ENCODE data around the gene CCDC50.

The CCDC50 gene

DNA sequence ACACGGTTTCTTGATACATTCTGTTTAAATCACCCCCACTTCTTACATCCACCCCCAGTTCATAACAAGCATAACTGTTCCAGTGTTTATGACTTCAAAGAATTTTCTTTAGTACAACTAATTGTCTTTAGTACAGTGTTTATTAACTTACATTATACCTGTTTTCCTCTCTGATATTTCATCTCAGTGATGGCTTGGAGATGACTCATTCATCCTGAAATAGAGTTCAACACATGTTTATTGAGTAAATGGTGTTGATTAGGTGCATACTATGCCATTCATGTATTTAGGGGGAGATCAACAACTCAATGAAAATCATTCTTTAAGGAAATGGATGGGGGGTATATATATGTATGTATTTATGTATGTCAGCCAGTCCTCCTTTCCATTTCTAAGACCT lies 22.8 kb downstream of the CCDC50 start:
- no peak for DNase-seq

DNA sequence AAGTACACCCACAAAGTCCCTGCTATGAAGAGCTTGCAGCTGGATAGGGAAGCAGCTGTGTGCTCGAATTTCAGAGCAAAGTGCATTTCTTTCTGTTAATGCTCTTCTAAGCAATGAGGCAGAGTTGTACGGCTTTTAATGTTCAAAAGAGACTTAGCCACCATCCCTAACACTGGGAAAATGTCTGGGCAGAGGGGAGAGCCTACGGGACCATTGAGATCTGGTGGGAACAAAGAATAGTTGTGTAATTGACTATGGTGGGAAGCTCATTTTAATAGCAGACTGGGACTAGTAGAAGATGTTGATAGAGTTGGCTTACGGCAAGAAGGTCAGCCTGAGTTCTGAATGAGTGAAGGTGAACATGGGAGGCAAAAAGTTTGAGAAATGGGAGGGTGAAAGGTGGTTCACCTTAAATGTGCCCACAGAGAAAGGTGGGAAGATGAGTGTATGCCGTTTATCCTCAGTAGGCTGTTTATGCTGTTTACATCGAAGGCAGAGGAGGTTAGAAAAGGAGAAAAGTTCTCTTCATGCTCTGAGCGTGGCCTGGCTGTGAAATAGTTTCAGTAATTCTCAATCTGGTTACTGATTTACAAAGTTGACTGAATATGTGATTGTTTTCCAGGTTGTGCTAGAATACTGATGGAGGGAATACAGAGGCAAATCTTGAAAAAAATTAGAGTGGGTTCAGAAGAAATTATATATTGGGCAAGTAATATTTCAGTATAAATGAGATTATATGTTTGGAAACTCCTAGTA lies 24.0 kb downstream of the CCDC50 start:
- DNase-seq, result no peak

DNA sequence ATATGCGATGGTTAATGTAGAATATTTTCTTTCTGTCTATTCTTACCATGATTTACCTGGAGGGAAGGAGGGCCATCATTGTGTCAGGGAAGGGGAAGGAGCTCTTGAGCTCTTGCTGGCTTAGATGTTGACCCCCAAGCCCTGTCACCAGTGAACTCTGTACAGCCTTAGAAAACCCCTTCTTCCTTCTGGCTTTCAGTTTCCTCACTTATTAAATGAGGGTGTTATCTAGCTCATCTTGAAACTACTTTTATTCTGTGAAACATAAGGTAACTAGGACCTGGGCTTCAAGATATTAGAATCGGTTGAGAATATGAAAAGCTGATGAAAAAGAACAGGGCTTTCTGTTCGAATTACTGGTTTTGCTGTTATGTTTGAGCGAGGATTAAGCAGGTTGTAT lies 26.2 kb downstream of the CCDC50 start:
- no peak for DNase-seq

DNA sequence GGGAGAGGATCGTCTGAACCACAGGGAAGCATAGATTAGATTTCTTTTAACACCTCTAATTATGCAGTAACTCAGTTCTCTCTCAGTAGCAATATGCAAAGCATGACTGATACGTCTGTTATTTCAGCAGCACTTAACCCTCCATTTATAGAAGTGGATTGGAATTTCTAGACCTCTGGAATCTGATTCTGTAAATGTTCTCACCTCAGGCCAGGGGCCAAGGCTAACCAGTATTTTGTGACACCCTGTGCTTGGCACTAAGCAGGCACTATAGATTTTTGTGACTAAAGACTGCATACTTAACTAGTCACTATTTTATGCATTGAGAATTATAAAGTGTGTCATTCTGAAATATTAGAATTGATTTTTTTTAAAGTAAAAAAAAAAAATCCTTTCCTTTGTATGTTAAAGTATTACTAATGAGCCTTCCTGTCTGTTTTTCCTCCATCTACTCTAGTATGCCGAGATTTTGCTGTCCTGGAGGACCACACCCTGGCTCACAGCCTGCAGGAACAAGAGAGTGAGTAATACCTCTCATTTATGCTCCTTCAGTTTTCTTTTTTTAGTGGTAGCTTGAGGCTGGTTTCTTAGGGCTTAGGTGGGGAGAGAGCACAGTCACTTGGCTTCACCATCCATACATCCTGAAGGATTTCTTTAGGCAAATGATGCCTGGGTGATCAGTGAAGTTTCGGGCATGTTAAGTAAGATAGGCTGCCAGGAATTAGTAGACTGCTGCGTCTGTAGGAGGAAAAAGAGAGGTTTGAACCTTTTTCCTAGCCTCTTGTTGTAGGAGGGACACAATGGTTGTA lies 27.6 kb downstream of the CCDC50 start:
- peak in 1 of 2 experiments; percentile 37 for DNase-seq

DNA sequence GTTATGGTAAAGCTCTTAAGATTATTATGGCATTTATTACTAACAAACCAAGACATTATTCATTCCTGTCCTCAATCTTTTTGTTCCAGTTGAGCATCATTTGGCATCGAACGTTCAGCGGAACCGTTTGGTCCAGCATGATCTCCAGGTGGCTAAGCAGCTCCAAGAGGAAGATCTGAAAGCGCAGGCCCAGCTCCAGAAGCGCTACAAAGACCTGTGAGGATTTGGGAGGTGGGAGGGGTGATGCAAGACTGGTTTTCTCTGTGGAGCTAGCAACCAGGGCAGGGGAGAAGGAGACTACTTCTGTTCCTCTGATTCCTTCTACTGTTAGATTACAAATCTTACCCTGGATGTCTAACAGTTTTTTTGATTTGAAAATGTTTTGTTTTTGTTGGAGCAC lies 28.7 kb downstream of the CCDC50 start:
- DNase-seq, result no peak

DNA sequence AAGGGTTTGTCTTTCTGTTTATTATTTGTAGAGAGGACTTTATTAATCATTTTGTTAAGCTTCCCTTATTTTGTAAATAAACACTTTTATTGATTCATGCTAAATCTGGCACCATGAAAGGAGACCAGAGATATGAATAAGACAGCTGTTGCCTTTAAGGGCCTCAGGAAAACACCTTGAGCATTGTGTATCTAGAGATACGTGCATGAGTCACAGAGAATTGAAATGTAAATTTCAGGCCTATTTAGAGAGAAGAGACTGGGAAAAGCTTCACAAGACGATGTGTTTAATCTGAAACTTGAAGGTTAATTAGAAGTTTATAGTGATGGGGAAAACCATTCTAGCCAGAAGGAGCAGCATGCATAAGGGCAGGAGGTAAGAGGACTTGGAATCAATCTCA lies 29.7 kb downstream of the CCDC50 start:
- DNase-seq, result no peak

DNA sequence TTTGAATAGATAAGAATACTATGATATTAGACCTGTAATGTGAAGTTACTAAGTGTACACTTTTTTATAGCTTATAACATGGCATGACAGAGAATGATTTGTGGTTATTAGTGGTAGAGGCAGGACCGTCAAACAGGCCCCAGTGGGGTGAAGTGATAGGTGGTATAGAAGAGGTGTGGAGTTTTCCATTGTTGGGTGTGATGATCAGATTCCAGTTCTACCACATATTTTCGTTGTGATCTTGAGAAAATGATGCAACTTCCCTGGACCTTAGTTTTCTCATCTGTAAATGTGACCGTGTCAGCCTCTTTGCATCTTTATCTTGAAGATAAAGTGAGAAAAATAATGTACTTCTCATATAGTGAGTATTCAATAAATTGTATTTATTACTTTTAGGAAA lies 31.4 kb downstream of the CCDC50 start:
- DNase-seq, result no peak

DNA sequence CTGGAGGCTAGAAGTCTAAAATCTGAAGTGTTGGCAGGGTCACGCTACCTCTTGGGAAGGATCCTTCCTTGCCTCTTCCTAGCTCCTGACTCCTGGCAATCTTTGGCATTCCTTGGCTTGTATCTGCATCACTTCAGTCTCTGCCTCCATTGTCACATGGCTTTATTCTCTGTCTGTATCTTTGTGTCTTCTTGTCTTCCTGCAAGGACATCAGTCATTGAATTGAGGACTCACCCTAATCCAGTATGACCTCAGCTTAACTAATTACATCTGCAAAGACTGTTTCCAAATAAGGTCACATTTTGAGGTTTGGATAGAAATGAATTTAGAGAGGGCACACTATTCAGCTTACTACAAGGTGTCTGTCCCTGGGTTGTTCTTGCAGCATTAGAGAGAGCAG lies 32.3 kb downstream of the CCDC50 start:
- DNase-seq, result no peak

DNA sequence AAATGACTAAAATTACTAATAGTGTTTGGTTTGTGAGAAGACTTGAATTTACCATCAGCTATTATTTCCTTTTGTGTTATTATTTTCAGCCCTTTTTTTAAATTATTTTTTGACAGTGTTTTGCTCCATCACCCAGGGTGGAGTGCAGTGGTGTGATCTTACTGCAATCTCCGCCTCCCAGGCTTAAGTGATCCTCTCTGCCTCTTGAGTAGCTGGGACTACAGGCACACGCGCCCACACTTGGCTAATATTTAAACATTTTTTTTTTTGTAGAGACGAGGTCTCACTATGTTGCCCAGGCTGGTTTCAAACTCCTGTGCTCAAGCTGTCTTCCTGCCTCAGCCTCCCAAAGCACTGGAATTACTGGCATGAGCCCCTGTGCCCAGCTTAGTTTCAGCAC lies 32.8 kb downstream of the CCDC50 start:
- no peak for DNase-seq

DNA sequence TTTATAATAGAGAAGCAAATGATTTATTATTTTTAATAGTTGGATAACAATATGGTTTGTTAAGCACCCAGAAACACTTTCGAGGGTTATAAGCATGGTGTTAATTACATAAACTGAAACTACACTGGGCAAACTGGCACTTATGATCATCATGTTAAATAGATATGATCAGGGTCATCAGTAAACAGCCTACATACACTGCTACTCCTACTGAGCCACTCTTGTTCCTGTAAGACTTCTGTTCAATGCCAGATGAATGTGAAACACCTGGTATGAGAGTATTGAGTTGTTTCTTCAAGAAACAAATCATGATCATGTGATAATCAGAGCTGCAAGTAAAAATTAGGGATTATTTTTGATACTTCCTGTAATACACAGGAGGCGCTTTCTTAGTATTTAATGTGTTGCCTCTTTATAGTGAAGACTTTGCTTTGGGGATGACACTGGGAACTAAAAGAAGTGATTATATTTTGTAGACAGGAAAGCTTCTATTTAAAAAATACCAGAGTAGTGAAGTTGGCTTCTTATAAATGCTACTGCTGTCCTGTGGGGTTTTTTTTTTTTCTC lies 33.4 kb downstream of the CCDC50 start:
- DNase-seq, result no peak

DNA sequence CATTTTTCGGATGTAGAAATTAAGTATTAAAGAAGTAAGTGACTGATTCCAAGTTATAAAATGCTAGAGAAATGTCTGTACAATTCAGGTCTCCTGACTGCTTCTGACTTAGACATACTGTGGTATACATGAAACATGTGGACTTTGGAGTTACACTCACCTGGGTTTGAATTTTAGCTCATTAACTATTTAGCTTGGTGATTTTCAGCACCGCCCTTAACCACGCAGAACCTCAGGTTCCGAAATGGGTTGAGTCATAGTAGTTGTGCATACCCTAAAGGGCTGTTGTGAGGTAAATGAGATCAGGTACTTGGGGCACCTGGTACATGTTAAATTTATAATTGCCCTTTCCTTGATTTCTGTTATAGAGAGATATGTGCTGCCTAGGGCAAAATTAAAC lies 34.0 kb downstream of the CCDC50 start:
- DNase-seq, result no peak

DNA sequence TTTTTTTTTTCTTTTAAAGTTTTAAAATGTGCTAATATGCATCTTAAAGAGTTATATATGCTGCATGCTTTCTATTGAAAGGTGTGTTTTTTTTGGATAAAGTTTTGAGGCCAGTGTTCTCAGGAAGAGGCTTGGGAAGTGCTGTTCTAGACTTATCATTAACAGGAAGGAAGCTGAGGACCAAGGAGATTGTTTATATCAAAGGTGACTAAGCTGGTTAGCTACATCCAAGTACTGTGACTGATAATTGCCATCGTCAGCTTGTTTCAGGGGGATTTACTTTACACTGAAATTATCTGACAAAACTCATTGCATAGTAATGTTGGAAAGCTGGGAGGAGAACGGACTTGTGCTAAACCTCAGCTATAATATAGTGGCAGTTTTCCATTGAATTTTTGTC lies 37.5 kb downstream of the CCDC50 start:
- DNase-seq, result no peak

DNA sequence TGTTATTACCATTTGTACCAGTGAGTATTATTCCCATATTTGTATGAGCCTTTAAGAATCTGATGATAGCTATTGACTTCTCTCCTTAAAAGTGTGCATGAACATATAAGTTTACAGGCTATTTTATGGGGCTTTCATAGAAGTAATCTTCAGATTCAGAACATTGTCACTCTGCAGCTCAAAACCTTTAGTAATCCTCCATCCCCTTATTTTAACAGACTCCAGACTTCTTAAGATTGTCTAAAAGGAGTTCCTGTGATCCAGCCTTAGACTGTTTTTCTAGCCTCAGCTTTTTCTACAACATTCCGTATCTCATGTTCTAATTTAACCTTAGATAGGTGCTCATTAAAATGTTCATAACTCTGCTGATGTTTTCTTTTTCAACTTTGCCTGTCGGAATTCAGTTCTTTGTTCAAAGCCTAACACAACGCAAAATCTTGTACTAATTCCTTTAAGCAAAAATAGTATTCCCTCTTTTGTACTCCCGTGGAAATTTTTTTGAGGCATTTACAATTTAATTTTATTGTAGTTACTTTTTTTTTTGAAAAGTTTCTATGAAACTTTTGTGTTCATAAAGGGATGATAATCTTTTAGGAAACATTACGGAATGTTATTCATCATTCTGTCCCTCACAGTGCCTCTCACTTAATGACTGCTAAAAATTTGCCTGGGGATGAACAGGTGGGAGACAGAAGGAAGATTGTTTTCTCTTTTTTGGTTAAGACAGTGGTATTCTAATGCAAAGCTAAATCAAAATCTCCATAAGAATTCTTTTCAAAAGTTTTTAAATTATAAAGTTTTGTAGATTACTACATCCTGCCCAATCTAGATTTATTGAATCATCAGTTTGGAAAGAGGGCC lies 39.8 kb downstream of the CCDC50 start:
- DNase-seq, result no peak

DNA sequence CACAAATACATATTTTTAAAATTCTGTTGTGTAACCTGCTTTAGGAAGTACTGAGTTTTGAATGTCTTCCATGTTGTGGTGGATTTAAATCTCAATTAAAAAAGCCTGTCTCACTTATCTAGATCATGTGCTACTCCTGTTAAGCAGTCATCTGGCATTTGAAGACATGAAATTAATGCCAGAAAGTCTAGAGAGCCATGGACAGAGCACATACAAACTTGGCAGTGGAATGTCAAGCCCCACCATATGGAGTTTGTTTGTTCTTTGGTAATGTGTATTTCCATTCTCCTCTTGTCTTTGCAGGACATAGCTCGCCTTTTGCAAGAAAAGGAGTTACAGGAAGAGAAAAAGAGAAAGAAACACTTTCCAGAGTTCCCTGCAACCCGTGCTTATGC lies 40.4 kb downstream of the CCDC50 start:
- no peak for DNase-seq

DNA sequence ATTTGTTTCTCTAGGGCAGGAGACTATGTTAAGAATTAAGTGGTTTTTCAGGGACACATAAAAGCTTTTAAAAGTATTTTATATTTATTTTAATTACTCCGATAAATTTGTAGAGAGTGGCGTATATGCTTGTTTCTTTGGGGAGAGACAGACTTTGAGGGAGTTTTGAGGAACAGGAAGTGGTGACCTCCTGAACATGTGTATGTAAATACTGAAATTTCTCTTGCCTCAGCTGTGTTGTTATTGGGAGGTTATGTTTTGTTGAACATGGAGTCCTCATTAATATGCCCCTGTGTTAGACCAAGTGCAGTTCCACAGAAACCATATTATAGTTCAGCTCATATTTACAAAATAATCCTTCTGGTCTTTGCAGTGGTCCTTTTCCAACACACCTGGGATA lies 42.9 kb downstream of the CCDC50 start:
- no peak for DNase-seq

DNA sequence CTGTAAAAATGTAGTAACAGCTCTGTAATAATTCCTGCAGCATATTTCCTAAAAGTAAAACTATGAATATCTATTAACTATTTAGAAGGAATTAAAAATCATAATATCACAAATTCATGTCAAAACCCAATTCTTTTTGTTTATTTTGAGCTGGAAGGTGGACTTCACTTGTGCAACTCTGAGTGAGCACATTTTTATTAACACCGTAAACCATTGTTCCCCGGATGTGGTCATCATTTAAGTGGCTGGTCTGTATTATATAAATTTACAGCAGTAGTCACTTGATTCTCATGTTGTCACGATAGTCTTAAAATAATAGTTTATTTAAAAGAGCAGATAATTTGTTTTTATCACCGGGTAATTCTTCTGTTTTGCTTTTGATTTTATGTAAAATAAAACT lies 44.1 kb downstream of the CCDC50 start:
- DNase-seq, result no peak

DNA sequence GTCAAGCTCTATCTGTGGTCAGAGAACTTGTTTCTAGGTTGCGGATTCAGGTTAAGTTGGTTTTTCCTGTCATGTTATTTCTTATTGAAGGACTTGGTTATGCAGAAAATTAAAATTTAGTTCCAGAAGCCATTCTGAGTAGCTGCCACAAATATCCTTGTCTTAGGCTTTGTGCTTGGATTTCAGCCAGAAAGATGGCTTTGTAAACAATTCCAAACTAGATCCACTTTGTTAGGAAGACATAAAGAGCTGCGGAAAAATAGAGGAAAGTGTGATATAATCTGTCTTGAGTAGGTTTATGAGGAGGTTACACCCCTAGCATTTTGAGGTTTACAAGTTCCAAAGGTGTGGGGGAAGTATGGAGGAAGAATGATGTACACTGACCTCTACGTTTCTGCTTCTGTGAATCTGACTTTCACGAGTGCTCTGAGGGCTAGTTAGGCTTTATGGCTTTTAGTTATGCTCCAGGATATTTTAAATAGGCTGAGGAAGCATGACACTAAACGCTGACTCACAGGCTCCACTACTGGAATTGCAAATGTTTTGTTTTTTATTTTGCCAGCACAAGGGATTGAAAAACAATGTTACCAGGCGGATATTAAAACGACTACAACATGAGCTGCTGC lies 47.4 kb downstream of the CCDC50 start:
- peak in 1 of 2 experiments; percentile 27 for DNase-seq

DNA sequence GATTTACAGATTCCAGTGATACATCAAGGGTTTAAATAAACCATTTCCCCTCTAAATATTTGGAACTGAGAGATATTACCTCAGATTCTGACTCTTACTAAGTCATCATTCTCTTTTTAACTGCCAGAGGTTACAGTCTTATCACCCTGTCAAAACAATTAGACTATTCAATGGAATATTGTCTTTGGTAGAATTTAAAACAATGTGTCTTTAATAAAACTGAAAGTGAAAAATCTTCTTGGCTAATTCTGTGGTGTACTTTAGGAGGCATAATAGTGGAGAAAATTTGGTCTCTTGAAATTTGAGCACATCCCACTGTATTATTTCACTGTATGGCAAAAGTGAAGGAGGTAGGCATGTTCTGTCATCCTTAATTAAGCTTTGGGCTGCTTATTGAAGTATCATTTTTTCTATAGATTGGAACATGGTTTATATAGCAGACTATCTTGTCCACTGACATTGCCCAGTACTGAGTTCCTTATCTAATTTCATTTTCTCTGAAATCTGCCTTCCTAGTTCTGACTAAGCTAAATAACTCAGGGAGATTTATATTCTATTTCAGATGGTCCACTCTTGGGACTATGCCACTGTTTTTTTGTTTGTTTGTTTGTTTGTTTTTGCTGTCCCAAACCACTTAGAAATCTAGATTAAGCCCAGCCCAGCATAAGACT lies 49.1 kb downstream of the CCDC50 start:
- DNase-seq, result no peak

DNA sequence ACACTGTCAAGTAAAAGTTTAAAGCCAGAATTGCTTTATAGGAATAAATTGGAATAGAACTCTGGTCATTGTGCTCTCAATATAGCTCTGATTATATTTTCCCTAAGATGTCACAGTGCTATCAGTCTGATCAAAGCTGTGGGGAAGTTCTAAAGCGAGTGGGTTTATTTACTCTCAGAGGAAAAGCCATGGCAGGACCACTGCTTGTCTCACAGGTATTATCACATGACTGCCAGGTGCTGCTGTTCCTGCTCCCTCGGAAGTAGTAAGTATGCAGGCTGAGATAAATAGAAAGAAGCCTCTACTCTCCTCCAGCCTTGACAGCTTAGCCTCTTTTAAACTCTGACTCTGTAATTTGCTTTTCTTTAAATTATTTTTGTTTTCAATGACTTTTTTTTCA lies 50.3 kb downstream of the CCDC50 start:
- DNase-seq, result no peak

DNA sequence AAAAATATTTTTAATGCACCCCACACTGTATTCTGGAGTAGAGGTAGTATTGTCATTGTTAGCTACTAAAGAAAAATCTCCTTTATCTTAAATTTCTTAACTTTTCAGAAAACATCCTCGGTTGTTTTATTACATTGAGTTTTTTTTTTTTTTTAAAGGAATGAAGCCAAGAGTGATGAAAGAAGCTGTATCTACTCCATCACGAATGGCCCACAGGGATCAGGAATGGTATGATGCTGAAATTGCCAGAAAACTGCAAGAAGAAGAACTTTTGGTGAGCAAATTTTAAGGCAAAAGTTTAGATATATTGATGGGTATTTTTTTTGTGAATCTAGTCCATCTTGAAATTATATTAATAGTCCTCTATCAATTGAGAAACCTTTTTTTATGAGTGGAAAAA lies 50.8 kb downstream of the CCDC50 start:
- no peak for DNase-seq

DNA sequence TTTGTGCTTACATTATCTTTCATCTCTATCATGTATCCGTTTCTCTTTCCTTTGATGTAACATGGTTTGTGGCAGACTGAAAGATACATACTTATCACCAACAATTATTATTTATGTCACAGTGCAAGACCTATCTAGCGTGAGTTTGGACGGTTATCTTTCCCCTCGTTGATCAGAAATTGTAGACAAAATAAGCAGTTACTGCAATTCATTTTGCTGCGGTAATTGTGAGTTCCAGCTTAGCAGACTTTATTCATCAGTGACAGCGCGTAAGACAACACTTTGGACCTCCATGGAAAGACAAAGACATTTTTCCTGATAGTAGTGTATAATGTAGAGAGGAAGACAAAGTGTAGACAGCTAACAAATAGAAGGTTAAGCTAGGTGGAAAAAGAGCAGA lies 52.1 kb downstream of the CCDC50 start:
- DNase-seq, result no peak

DNA sequence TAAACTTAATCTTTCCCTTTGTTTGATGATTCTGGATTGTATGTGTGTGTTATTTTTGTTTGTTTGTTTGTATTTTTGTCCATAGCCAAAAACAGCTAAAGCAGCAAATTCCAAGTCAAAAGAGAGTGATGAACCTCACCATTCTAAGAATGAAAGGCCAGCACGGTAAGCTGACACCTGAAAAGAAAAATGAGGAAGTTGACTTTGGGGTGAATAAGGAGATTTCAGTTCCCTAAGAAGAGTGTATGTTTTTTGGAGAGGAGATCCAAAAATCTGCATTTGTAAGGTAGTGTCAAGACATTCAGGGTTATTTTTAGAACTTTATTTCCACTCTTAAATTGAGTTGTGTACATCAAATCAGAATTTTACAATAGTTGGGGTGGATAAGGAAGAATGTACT lies 53.5 kb downstream of the CCDC50 start:
- DNase-seq, result no peak
